ENCODE results near the gene SYDE1. TPM values are rescaled to one million over a fixed set of nuclear protein-coding genes. Genes with fewer than 3 reads are reported as not detected.
"Not testable (repeated sequence)": the region's sequence is repeated elsewhere in the genome, so short reads cannot be mapped to it uniquely, and the experiment has no call there.

SYDE1 gene
- polyA plus RNA-seq (2014; cell fraction: cytosol; rRNA removed), result 3.1 and 4.5 TPM in 2 replicates
- 5.5 and 6.8 TPM in 2 replicates for polyA plus RNA-seq (2014; cell fraction: nucleus; rRNA removed)

GRCh38 chr19:15107061-15108010 is at the start of gene SYDE1:
Gene SYDE1 (plus strand): TSS chr19:15107401. CDS start chr19:15107434, 33 bp downstream.
- no peak for DNase-seq (ENCODE audit: low spot score)

- no peak for DNase-seq (ENCODE audit: low spot score)
Measured at GRCh38 chr19:15062036-15062435, 45.2 kb upstream of the SYDE1 start.

- not testable (repeated sequence) for DNase-seq (ENCODE audit: low spot score)
Measured at GRCh38 chr19:15070386-15070785, 36.8 kb upstream of the SYDE1 start.

GRCh38 chr19:15072930-15073647 is 34.1 kb upstream of the SYDE1 start:
- peak; percentile 27 for DNase-seq (ENCODE audit: low spot score)

- no peak for DNase-seq (ENCODE audit: low spot score)
Measured at GRCh38 chr19:15074371-15074770, 32.8 kb upstream of the SYDE1 start.

GRCh38 chr19:15075806-15076205 is 31.4 kb upstream of the SYDE1 start:
- DNase-seq (ENCODE audit: low spot score), result no peak

- DNase-seq (ENCODE audit: low spot score), result not testable (repeated sequence)
Measured at GRCh38 chr19:15080002-15080401, 27.2 kb upstream of the SYDE1 start.

- no peak for DNase-seq (ENCODE audit: low spot score)
Measured at GRCh38 chr19:15081911-15082310, 25.3 kb upstream of the SYDE1 start, which contains the start of gene OR1I1. Gene OR1I1 (plus strand): TSS chr19:15082211. CDS start chr19:15087066, 4,855 bp downstream.

- no peak for DNase-seq (ENCODE audit: low spot score)
Measured at GRCh38 chr19:15087182-15087581, 20.0 kb upstream of the SYDE1 start.

- peak; percentile 63 for DNase-seq (ENCODE audit: low spot score)
Measured at GRCh38 chr19:15091918-15092753, 15.1 kb upstream of the SYDE1 start.

- no peak for DNase-seq (ENCODE audit: low spot score)
Measured at GRCh38 chr19:15093001-15093400, 14.2 kb upstream of the SYDE1 start.

GRCh38 chr19:15096223-15096622 is 11.0 kb upstream of the SYDE1 start:
- no peak for DNase-seq (ENCODE audit: low spot score)

- DNase-seq (ENCODE audit: low spot score), result not testable (repeated sequence)
Measured at GRCh38 chr19:15097980-15098379, 9.2 kb upstream of the SYDE1 start.

GRCh38 chr19:15098460-15098859 is 8.7 kb upstream of the SYDE1 start:
- no peak for DNase-seq (ENCODE audit: low spot score)

- no peak for DNase-seq (ENCODE audit: low spot score)
Measured at GRCh38 chr19:15099017-15099582, 8.1 kb upstream of the SYDE1 start.

GRCh38 chr19:15101479-15102082 is 5.6 kb upstream of the SYDE1 start:
- peak; percentile 18 for DNase-seq (ENCODE audit: low spot score)

GRCh38 chr19:15104003-15104402 is 3.2 kb upstream of the SYDE1 start:
- DNase-seq (ENCODE audit: low spot score), result no peak

- DNase-seq (ENCODE audit: low spot score), result no peak
Measured at GRCh38 chr19:15104411-15104810, 2.8 kb upstream of the SYDE1 start.

GRCh38 chr19:15105044-15105443 is 2.2 kb upstream of the SYDE1 start:
- DNase-seq (ENCODE audit: low spot score), result no peak

- DNase-seq (ENCODE audit: low spot score), result no peak
Measured at GRCh38 chr19:15108145-15108844, 1.1 kb downstream of the SYDE1 start.

Data from SK-N-DZ (cell line).